ENCODE results near the gene CHP2. TPM values are rescaled to one million over a fixed set of nuclear protein-coding genes. Genes with fewer than 3 reads are reported as not detected.
"Not testable (repeated sequence)": the region's sequence is repeated elsewhere in the genome, so short reads cannot be mapped to it uniquely, and the experiment has no call there.

The CHP2 gene
- total RNA-seq, 1 donor from 2014 or later, result not detected

- no peak overlapping the region for H3K27ac Mint-ChIP-seq (ENCODE audit: unreplicated experiment)
- no peaks in the 10 kb centered on the region for H3K4me1 Mint-ChIP-seq (ENCODE audit: unreplicated experiment)
- TF ChIP-seq CTCF (IDR thresholded peaks at IDR 0.05), result no peak
- H3K36me3 Mint-ChIP-seq (ENCODE audit: unreplicated experiment), result no peaks in the 10 kb centered on the region
- H3K9me3 Mint-ChIP-seq (ENCODE audit: unreplicated experiment), result peaks cover 5% of the 10 kb centered on the region
- DNase-seq (ENCODE audit: extremely low spot score, unreplicated experiment), result no peak
- no peak overlapping the region for H3K4me3 Mint-ChIP-seq (ENCODE audit: unreplicated experiment)
- H3K27me3 Mint-ChIP-seq (ENCODE audit: unreplicated experiment), result peaks cover 33% of the 10 kb centered on the region
These were observed 44.3 kb upstream of the CHP2 start for GRCh38 chr16:23710504-23710903.

GRCh38 chr16:23711785-23712184 lies 43.0 kb upstream of the CHP2 start:
- no peak for DNase-seq (ENCODE audit: extremely low spot score, unreplicated experiment)
- H3K4me1 Mint-ChIP-seq (ENCODE audit: unreplicated experiment), result no peaks in the 10 kb centered on the region
- H3K36me3 Mint-ChIP-seq (ENCODE audit: unreplicated experiment), result no peaks in the 10 kb centered on the region
- H3K9me3 Mint-ChIP-seq (ENCODE audit: unreplicated experiment), result peaks cover 5% of the 10 kb centered on the region
- TF ChIP-seq CTCF (IDR thresholded peaks at IDR 0.05), result no peak
- H3K27ac Mint-ChIP-seq (ENCODE audit: unreplicated experiment), result no peak overlapping the region
- no peak overlapping the region for H3K4me3 Mint-ChIP-seq (ENCODE audit: unreplicated experiment)
- H3K27me3 Mint-ChIP-seq (ENCODE audit: unreplicated experiment), result peaks cover 36% of the 10 kb centered on the region

GRCh38 chr16:23712976-23713375 lies 41.9 kb upstream of the CHP2 start, which contains the start of gene ERN2:
Gene ERN2 (minus strand): TSS chr16:23713222. CDS start chr16:23713187, 35 bp downstream.
- H3K9me3 Mint-ChIP-seq (ENCODE audit: unreplicated experiment), result peaks cover 5% of the 10 kb centered on the region
- no peak for DNase-seq (ENCODE audit: extremely low spot score, unreplicated experiment)
- H3K27me3 Mint-ChIP-seq (ENCODE audit: unreplicated experiment), result peaks cover 47% of the 10 kb centered on the region
- no peak within 1 kb of the TSS for H3K27ac Mint-ChIP-seq (ENCODE audit: unreplicated experiment)
- no peaks in the 10 kb centered on the region for H3K4me1 Mint-ChIP-seq (ENCODE audit: unreplicated experiment)
- H3K4me3 Mint-ChIP-seq (ENCODE audit: unreplicated experiment), result no peak within 1 kb of the TSS
- TF ChIP-seq CTCF (IDR thresholded peaks at IDR 0.05), result no peak
- H3K36me3 Mint-ChIP-seq (ENCODE audit: unreplicated experiment), result no peaks in the 10 kb centered on the region

GRCh38 chr16:23716484-23716883 lies 38.3 kb upstream of the CHP2 start:
- H3K27me3 Mint-ChIP-seq (ENCODE audit: unreplicated experiment), result peaks cover 46% of the 10 kb centered on the region
- no peaks in the 10 kb centered on the region for H3K9me3 Mint-ChIP-seq (ENCODE audit: unreplicated experiment)
- no peaks in the 10 kb centered on the region for H3K36me3 Mint-ChIP-seq (ENCODE audit: unreplicated experiment)
- no peak for TF ChIP-seq CTCF (IDR thresholded peaks at IDR 0.05)
- H3K27ac Mint-ChIP-seq (ENCODE audit: unreplicated experiment), result no peak overlapping the region
- DNase-seq (ENCODE audit: extremely low spot score, unreplicated experiment), result no peak
- H3K4me3 Mint-ChIP-seq (ENCODE audit: unreplicated experiment), result no peak overlapping the region
- H3K4me1 Mint-ChIP-seq (ENCODE audit: unreplicated experiment), result no peaks in the 10 kb centered on the region

GRCh38 chr16:23722613-23723240 lies 32.1 kb upstream of the CHP2 start:
- H3K9me3 Mint-ChIP-seq (ENCODE audit: unreplicated experiment); DNase-seq (ENCODE audit: extremely low spot score, unreplicated experiment); H3K4me1 Mint-ChIP-seq (ENCODE audit: unreplicated experiment); H3K36me3 Mint-ChIP-seq (ENCODE audit: unreplicated experiment); H3K27ac Mint-ChIP-seq (ENCODE audit: unreplicated experiment); H3K4me3 Mint-ChIP-seq (ENCODE audit: unreplicated experiment): not testable (repeated sequence)
- H3K27me3 Mint-ChIP-seq (ENCODE audit: unreplicated experiment), result peaks cover 18% of the 10 kb centered on the region
